Fibroblast of the aortic adventitia (primary cell): Measurements from ENCODE around the gene MGAT4C. TPM values are rescaled to one million over a fixed set of nuclear protein-coding genes. Genes with fewer than 3 reads are reported as not detected.

ENCODE experiments used
- DNase-seq: peaks from one replicate; pipeline ENCODE4 v3.0.0-alpha.2; 2010; ENCODE audit warnings: low read depth
- H3K4me3 ChIP-seq: 2 replicates; pipeline ENCODE4 v1.5.1; 2011; ENCODE audit warnings: low read depth, mild to moderate bottlenecking, control low read depth, low read length, moderate library complexity
- total RNA-seq: library from RNA; depleted of rRNA; stranded (reverse); fragments of >200 nt; gene quantifications from 2 replicates; pipeline ENCODE4 v1.2.3, GENCODE V29; 2012; ENCODE audit warnings: low replicate concordance
- TF ChIP-seq, protein P1 (sequence below): IDR thresholded peaks from 2 replicates; pipeline ENCODE4 v1.5.1; 2011; ENCODE audit warnings: mild to moderate bottlenecking, low read length, control low read depth, inconsistent platforms; ENCODE audit not compliant: insufficient read depth

MGAT4C gene
- total RNA-seq, 1 donor: 0.09 TPM

DNA sequence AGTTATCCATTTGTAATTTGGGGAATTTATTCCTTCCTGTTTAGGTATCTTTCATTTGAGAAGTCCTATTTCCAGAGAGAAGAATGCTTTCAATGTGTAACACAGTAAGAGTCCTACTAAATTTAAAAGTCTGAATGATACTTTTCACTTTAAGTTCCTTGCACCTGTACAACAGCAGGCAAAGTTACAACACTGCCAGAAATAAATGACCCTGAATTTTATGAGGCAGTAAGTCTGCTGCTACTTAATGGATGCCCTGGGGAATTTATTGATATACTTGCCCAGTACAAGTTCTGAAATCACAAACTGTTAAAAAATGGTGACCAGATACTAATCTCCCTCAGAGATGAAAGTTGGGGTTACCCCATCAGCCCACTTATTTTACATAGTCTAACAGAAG, 329.0 kb downstream of the MGAT4C start:
- DNase-seq: no peak
- TF ChIP-seq, protein P1, sequence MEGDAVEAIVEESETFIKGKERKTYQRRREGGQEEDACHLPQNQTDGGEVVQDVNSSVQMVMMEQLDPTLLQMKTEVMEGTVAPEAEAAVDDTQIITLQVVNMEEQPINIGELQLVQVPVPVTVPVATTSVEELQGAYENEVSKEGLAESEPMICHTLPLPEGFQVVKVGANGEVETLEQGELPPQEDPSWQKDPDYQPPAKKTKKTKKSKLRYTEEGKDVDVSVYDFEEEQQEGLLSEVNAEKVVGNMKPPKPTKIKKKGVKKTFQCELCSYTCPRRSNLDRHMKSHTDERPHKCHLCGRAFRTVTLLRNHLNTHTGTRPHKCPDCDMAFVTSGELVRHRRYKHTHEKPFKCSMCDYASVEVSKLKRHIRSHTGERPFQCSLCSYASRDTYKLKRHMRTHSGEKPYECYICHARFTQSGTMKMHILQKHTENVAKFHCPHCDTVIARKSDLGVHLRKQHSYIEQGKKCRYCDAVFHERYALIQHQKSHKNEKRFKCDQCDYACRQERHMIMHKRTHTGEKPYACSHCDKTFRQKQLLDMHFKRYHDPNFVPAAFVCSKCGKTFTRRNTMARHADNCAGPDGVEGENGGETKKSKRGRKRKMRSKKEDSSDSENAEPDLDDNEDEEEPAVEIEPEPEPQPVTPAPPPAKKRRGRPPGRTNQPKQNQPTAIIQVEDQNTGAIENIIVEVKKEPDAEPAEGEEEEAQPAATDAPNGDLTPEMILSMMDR: no peak

DNA sequence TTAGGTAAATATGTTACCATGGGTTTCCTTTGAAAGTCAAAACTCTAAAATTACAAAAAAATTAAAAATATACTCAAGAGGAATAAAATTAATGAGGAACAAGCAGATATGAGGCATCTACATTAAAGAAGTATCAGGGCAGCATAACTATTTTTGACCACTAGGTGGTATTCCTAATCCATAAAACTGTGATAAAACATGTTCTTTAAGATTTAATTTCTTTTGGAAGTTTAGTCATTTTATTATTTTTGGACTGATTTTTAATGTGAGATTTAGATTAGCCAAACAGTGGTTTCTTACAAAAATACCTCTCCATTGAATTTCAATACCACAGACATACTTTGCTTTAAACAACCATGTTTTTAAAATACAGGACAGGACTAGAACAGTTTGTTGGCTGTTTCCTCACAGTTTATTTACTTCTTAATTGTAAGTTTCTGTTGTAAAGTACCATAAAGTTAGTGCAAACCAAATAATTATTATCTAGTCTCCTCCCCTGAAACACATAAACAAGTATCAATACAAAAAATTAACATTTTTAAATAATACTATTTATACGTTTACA, 332.3 kb downstream of the MGAT4C start:
- peak; percentile 78 for DNase-seq
- TF ChIP-seq, protein P1: peak; percentile 67
- H3K4me3 ChIP-seq: no peak overlapping the region

More for the DNA sequence above, 329.0 kb downstream of the MGAT4C start:
- no peak overlapping the region for H3K4me3 ChIP-seq

DNA sequence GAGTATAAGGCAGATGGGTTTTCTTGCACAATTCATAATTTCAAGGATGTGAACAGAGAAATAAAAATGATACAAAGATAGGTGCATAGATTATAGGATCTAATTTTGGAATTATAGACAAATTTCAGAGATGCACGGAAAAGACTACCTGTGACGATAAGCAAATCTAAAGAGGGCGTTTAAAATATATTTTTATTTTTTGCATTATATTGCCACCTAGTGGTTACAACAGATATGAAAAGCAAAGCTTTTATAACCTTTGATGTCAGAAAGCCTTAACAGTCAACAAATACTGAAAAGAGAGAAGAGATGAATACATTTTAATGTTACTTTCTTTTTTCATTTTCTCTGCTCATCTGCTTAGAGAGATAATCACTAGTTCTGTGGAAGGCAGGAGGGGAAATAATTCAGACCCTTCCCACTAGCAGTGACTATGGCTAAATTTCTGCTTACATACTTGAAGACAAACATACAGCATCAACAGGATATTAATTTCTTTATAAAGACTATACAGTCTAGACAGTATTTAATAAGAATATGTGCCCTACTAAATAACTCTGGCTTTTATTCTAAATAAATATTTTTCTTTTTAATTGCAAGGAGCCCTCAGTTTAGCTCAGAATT, 335.8 kb downstream of the MGAT4C start:
- H3K4me3 ChIP-seq: no peak overlapping the region
- DNase-seq: peak; percentile 53
- TF ChIP-seq, protein P1: peak; percentile 48
